AG10803 (cell line): ENCODE data around the gene KDM8.
A peak's percentile ranks its signal among the peaks of the same experiment; 100 is the strongest.

Experiments used
- DNase-seq: peaks from one replicate; pipeline ENCODE4 v3.0.0; 2010; ENCODE audit warnings: low read depth
- H3K4me3 ChIP-seq: 2 replicates; pipeline ENCODE4 v1.5.1; 2011; ENCODE audit warnings: mild to moderate bottlenecking, low read length, control low read depth
- CTCF ChIP-seq: conservative IDR thresholded peaks from 2 replicates; pipeline ENCODE4 v1.5.1; 2011; ENCODE audit warnings: mild to moderate bottlenecking, low read length, control low read depth, inconsistent platforms

Gene KDM8

GRCh38 chr16:27235938-27236245, 32.6 kb downstream of the KDM8 start:
- DNase-seq: no peak
- no peak for TF ChIP-seq CTCF
- H3K4me3 ChIP-seq: no peak overlapping the region

GRCh38 chr16:27236635-27237218, 33.4 kb downstream of the KDM8 start:
- no peak for TF ChIP-seq CTCF
- no peak overlapping the region for H3K4me3 ChIP-seq
- DNase-seq: no peak

GRCh38 chr16:27237219-27238015, 34.1 kb downstream of the KDM8 start:
- peak; percentile 38 for DNase-seq

GRCh38 chr16:27238016-27238587, 34.8 kb downstream of the KDM8 start:
- no peak for TF ChIP-seq CTCF
- no peak for DNase-seq
- no peak overlapping the region for H3K4me3 ChIP-seq

More at GRCh38 chr16:27237219-27238015, 34.1 kb downstream of the KDM8 start:
- H3K4me3 ChIP-seq: no peak overlapping the region
- TF ChIP-seq CTCF: no peak

- TF ChIP-seq CTCF: no peak
- H3K4me3 ChIP-seq: no peak overlapping the region
- no peak for DNase-seq
Observed at GRCh38 chr16:27238591-27238990, 35.3 kb downstream of the KDM8 start.

- no peak overlapping the region for H3K4me3 ChIP-seq
- TF ChIP-seq CTCF: no peak
- no peak for DNase-seq
Observed at GRCh38 chr16:27239026-27239425, 35.7 kb downstream of the KDM8 start.
